ENCODE data around the gene PHF2. TPM values are rescaled to one million over a fixed set of nuclear protein-coding genes. Genes with fewer than 3 reads are reported as not detected.

The PHF2 gene
- total and polyA plus RNA-seq, 2 experiments from 2014 or later = 4.3 to 11.8 TPM

- Mint-ChIP-seq H3K4me1 (peaks cover 46% of the 10 kb centered on the region), H3K36me3 (ENCODE audit: low read depth) (peaks cover 3% of the 10 kb centered on the region; the same call in 1 of the 3 replicates), H3K27ac (no peak overlapping the region), H3K4me3 (no peak overlapping the region; the same call in 2 of the 3 replicates), H3K27me3 (ENCODE audit: insufficient read depth, low read depth, poor library complexity) (peaks cover 18% of the 10 kb centered on the region), H3K9me3 (no peaks in the 10 kb centered on the region)
- H3K9me2 ChIP-seq (ENCODE audit: insufficient read depth) = no peaks in the 10 kb centered on the region
- H3K79me2 ChIP-seq (replicated peaks; ENCODE audit: insufficient read depth) = peaks cover 59% of the 10 kb centered on the region
- H4K20me1 ChIP-seq (replicated peaks; ENCODE audit: insufficient read depth) = peaks cover 12% of the 10 kb centered on the region; the same call in 1 of the 2 replicates
- DNase-seq (ENCODE audit: low spot score) (no peak), ATAC-seq (no peak)
- H3F3A ChIP-seq (replicated peaks; ENCODE audit: low read depth) = 0 out of 2 replicates have a peak, but pooled peaks cover 6% of the 10 kb centered on the region
- peaks cover 19% of the 10 kb centered on the region; the same call in 1 of the 2 replicates for H3K27me3 ChIP-seq (ENCODE audit: insufficient read depth)
- no peak overlapping the region for H3K4me2 ChIP-seq
- H3K4me1 ChIP-seq (ENCODE audit: insufficient read depth) = peaks cover 14% of the 10 kb centered on the region
- H3K27ac ChIP-seq (ENCODE audit: low read depth) = no peak overlapping the region
- no peak overlapping the region for H3K4me3 ChIP-seq
- no peaks in the 10 kb centered on the region for H3K36me3 ChIP-seq (ENCODE audit: insufficient read depth)
- TF ChIP-seq ZNF331 (CRISPR knock-in tag; IDR thresholded peaks at IDR 0.05; ENCODE audit: low read depth) (no peak), POLR2AphosphoS5 (IDR thresholded peaks at IDR 0.05; ENCODE audit: low read depth) (no peak), EZH2phosphoT487 (IDR thresholded peaks at IDR 0.05; ENCODE audit: unreplicated experiment) (no peak), ZNF462 (CRISPR knock-in tag; IDR thresholded peaks at IDR 0.05) (no peak), NANOG (IDR thresholded peaks at IDR 0.05; ENCODE audit: borderline replicate concordance) (no peak), JUNB (IDR thresholded peaks at IDR 0.05; ENCODE audit: unreplicated experiment) (no peak), CREB1 (CRISPR knock-in tag; IDR thresholded peaks at IDR 0.05; ENCODE audit: low read depth) (no peak), CTCF (conservative IDR thresholded peaks at IDR 0.05; ENCODE audit: low read depth in 2 of 2) (no peak), EZH2 (IDR thresholded peaks at IDR 0.05; ENCODE audit: low read depth, unreplicated experiment) (no peak)
- no peak overlapping the region for H2AFZ ChIP-seq
Observed at GRCh38 chr9:93579711-93580516, 3.5 kb downstream of the PHF2 start.
